Cardiac fibroblast (primary cell): ENCODE measurements around the gene ASXL1.
A peak's percentile ranks its signal among the peaks of the same experiment; 100 is the strongest.

Experiments used
- DNase-seq, 2 donors: peaks; one replicate each; pipeline versions ENCODE4 v3.0.0 to v3.0.0-alpha.2; 2010; ENCODE audit warnings: low read depth in 2 of 2
- H3K4me3 ChIP-seq, 2 donors: replicated peaks in 1 of 2; 1 replicate in 1 of 2; 2 replicates in 1 of 2; pipeline ENCODE4 v1.5.1; 2011; ENCODE audit warnings: low read depth in 2 of 2, low read length in 2 of 2, mild to moderate bottlenecking in 2 of 2, moderate library complexity in 1 of 2
- CTCF ChIP-seq: IDR thresholded peaks from one replicate; pipeline ENCODE4 v1.5.1; 2011; ENCODE audit warnings: low read depth, mild to moderate bottlenecking, low read length, inconsistent platforms

ASXL1 gene

GRCh38 chr20:32357869-32358631 is at the start of gene ASXL1:
Gene ASXL1, plus strand, starts transcription at chr20:32358331. Its CDS starts 445 bp downstream, at chr20:32358776.
- H3K4me3 ChIP-seq = peak within 1 kb of the TSS; percentile 65 to 86
- no peak for TF ChIP-seq CTCF
- DNase-seq = peak; percentile 96 to 99

GRCh38 chr20:32312718-32313424 is 45.3 kb upstream of the ASXL1 start:
- TF ChIP-seq CTCF = no peak
- DNase-seq = no peak
- H3K4me3 ChIP-seq = no peak overlapping the region

GRCh38 chr20:32314768-32315167 is 43.4 kb upstream of the ASXL1 start:
- DNase-seq = no peak
- TF ChIP-seq CTCF = no peak

GRCh38 chr20:32315399-32315798 is 42.7 kb upstream of the ASXL1 start:
- TF ChIP-seq CTCF = no peak
- no peak overlapping the region for H3K4me3 ChIP-seq
- no peak for DNase-seq

More at GRCh38 chr20:32314768-32315167, 43.4 kb upstream of the ASXL1 start:
- H3K4me3 ChIP-seq = no peak overlapping the region

- no peak for TF ChIP-seq CTCF
- no peak overlapping the region for H3K4me3 ChIP-seq
- DNase-seq = no peak
Observed at GRCh38 chr20:32315891-32316290, 42.2 kb upstream of the ASXL1 start.

GRCh38 chr20:32316667-32317066 is 41.5 kb upstream of the ASXL1 start:
- no peak for TF ChIP-seq CTCF
- no peak for DNase-seq

More at GRCh38 chr20:32316667-32317066, 41.5 kb upstream of the ASXL1 start:
- no peak overlapping the region for H3K4me3 ChIP-seq
